Measurements from ENCODE around the gene RNU6-1. TPM values are rescaled to one million over a fixed set of nuclear protein-coding genes. Genes with fewer than 3 reads are reported as not detected.
A peak's percentile ranks its signal among the peaks of the same experiment; 100 is the strongest.

RNU6-1 gene
- total and polyA plus RNA-seq, 2 donors (not counting 3 experiments of a cell fraction or from before 2014, with no cell fraction given), result not detected

- Histone ChIP-seq H3K27me3 (ENCODE audit: control insufficient read depth in 2 of 2, insufficient read depth in 2 of 2, low read length in 2 of 2) (peaks cover 73 to 84% of the 10 kb centered on the region in 2 experiments), H3K36me3 (ENCODE audit: control insufficient read depth in 2 of 2, extremely low read depth in 1 of 2, insufficient read depth in 2 of 2, low read length in 2 of 2) (no peaks in the 10 kb centered on the region), H3K27ac (ENCODE audit: insufficient read depth, low read depth, low read length) (no peak overlapping the region), H3K9me3 (replicated peaks; ENCODE audit: control insufficient read depth, insufficient read depth, low read length) (no peaks in the 10 kb centered on the region), H2AFZ (ENCODE audit: low read depth, low read length) (no peak overlapping the region), H3K9ac (replicated peaks; ENCODE audit: extremely low read depth, insufficient read depth, low read length) (no peak overlapping the region), H3K9me1 (replicated peaks; ENCODE audit: control insufficient read depth, extremely low read depth, insufficient read depth, low read length) (no peaks in the 10 kb centered on the region), H3K4me2 (ENCODE audit: insufficient read depth, low read length) (peak overlapping the region; percentile 52), H3K4me1 (ENCODE audit: control insufficient read depth, extremely low read depth, insufficient read depth, low read length) (peaks cover 32% of the 10 kb centered on the region), H3K79me2 (ENCODE audit: control insufficient read depth, insufficient read depth, low read length) (no peaks in the 10 kb centered on the region), H3K4me3 (replicated peaks in 1 of 3; ENCODE audit: insufficient read depth in 1 of 3, low read depth in 1 of 3, low read length in 3 of 3) (peak overlapping the region in 1 of 3 experiments; percentile 3), H4K20me1 (replicated peaks; ENCODE audit: control insufficient read depth, extremely low read depth, insufficient read depth, low read length) (no peaks in the 10 kb centered on the region)
- no peak for TF ChIP-seq JUN (IDR thresholded peaks at IDR 0.05; ENCODE audit: borderline replicate concordance, insufficient read depth, insufficient read length, low read depth)
- TF ChIP-seq POLR2A (IDR thresholded peaks at IDR 0.05; ENCODE audit: low read depth, low read length), result no peak
- no peak for TF ChIP-seq MYC (IDR thresholded peaks at IDR 0.05; ENCODE audit: low read depth, low read length)
- no peak for TF ChIP-seq MAX (IDR thresholded peaks at IDR 0.05; ENCODE audit: insufficient read depth, insufficient read length)
- TF ChIP-seq FOS (IDR thresholded peaks at IDR 0.05; ENCODE audit: borderline replicate concordance, insufficient read depth, low read length), result no peak
- TF ChIP-seq POLR2AphosphoS5 (IDR thresholded peaks at IDR 0.05; ENCODE audit: insufficient read depth, low read depth, low read length), result no peak
- peak; percentile 95 for TF ChIP-seq EZH2 (IDR thresholded peaks at IDR 0.05; ENCODE audit: borderline replicate concordance, low read depth, low read length, severe bottlenecking)
- TF ChIP-seq CTCF (IDR thresholded peaks at IDR 0.05; ENCODE audit: extremely low read depth in 1 of 2, insufficient read depth in 1 of 2, low read depth in 1 of 2, low read length in 2 of 2), result peak; percentile 42 to 72
- TF ChIP-seq GATA2 (IDR thresholded peaks at IDR 0.05; ENCODE audit: insufficient read depth, insufficient read length, low read depth, low read length), result no peak
- FAIRE-seq (peak; percentile 24), DNase-seq (ENCODE audit: low read depth, low spot score) (peak; percentile 47)
- intact Hi-C loops (cut with micrococcal nuclease) (loop anchor here (2.0 to 5.0 kb wide), 3 partner anchors 291 to 512 kb away; partner anchors contain the start of genes C15orf61 and MAP2K5), dilution Hi-C loops (cut with MboI; ENCODE audit: extremely low pct_ligation_motif_present, low sequenced_read_pairs) (no loop called here)
- POLR2A ChIA-PET, result no interaction called here
- CTCF ChIA-PET, result interaction anchor here (1.3 to 3.1 kb wide), 5 partner anchors 332 to 888 kb away, joined by 3 to 111 read pairs (median 13); no protein-coding TSS in a partner anchor
- no TSS peak for BruUV-seq (replicated peaks)
Measured at GRCh38 chr15:67833710-67834511, 5.9 kb downstream of the RNU6-1 start.

Measured in endothelial cell of umbilical vein (primary cell).